Suprapubic skin (tissue), 4 donors: ENCODE measurements around the gene WDR90.

Experiments
- EP300 ChIP-seq: sonication (generic); formaldehyde crosslinking; IDR thresholded peaks from one replicate; pipeline ENCODE4 v1.6.1; 2017; ENCODE audit warnings: antibody characterized with exemption
- POLR2A ChIP-seq, 2 donors: fragments of 450-650 bp; IDR thresholded peaks; one replicate each; pipeline ENCODE4 v1.6.1; 2017; ENCODE audit warnings: antibody characterized with exemption in 2 of 2, mild to moderate bottlenecking in 2 of 2, moderate library complexity in 2 of 2
- POLR2AphosphoS5 ChIP-seq, 3 donors: sonication (generic); formaldehyde crosslinking; IDR thresholded peaks; one replicate each; pipeline ENCODE4 v1.6.1; 2017; ENCODE audit warnings: antibody characterized with exemption in 3 of 3
- TF ChIP-seq, protein P1 (sequence below), 2 donors: fragments of 200-600 bp in 1 of 2; fragments of 450-650 bp in 1 of 2; sonication (generic) in 1 of 2; IDR thresholded peaks; one replicate each; pipeline ENCODE4 v1.5.1; 2016 to 2019; ENCODE audit warnings: antibody characterized with exemption in 2 of 2, mild to moderate bottlenecking in 1 of 2, moderate library complexity in 1 of 2

DNA sequence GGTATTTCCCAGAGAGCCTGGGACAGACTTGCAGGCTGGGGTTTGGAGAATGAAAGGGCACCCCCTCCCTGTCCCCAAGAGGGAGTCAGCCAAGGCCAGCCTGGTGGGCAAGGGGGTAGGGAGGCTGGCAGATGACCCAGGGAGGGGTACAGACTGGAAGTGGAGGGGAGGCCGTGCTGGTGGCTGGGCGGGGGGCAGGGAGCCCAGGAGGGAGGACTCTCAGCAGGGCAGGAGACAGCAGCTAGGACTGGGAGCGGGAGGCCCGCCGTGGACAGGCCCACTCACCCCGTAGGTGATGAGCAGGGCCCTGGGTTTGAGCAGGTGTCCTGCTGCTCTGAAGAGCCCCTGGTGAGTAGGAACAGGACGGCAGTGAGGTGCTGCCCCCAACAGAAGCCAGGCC lies 14.2 kb upstream of the WDR90 start:
- TF ChIP-seq, protein P1, sequence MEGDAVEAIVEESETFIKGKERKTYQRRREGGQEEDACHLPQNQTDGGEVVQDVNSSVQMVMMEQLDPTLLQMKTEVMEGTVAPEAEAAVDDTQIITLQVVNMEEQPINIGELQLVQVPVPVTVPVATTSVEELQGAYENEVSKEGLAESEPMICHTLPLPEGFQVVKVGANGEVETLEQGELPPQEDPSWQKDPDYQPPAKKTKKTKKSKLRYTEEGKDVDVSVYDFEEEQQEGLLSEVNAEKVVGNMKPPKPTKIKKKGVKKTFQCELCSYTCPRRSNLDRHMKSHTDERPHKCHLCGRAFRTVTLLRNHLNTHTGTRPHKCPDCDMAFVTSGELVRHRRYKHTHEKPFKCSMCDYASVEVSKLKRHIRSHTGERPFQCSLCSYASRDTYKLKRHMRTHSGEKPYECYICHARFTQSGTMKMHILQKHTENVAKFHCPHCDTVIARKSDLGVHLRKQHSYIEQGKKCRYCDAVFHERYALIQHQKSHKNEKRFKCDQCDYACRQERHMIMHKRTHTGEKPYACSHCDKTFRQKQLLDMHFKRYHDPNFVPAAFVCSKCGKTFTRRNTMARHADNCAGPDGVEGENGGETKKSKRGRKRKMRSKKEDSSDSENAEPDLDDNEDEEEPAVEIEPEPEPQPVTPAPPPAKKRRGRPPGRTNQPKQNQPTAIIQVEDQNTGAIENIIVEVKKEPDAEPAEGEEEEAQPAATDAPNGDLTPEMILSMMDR (IDR thresholded peaks at IDR 0.05), result no peak
- no peak for TF ChIP-seq EP300
- no peak for TF ChIP-seq POLR2A (IDR thresholded peaks at IDR 0.05)
- TF ChIP-seq POLR2AphosphoS5 (IDR thresholded peaks at IDR 0.05), result no peak
